GM18858 (cell line): ENCODE measurements around the gene PJA2.
"Not testable (repeated sequence)": the region's sequence is repeated elsewhere in the genome, so short reads cannot be mapped to it uniquely, and the experiment has no call there.

Experiments used
- ATAC-seq: cut with Tn5 transposase; IDR thresholded peaks from one replicate; pipeline ENCODE4 v1.9.1; 2021; ENCODE audit not compliant: unreplicated experiment

Gene PJA2

GRCh38 chr5:109309326-109310063, 100.3 kb downstream of the PJA2 start:
- no peak for ATAC-seq

DNA sequence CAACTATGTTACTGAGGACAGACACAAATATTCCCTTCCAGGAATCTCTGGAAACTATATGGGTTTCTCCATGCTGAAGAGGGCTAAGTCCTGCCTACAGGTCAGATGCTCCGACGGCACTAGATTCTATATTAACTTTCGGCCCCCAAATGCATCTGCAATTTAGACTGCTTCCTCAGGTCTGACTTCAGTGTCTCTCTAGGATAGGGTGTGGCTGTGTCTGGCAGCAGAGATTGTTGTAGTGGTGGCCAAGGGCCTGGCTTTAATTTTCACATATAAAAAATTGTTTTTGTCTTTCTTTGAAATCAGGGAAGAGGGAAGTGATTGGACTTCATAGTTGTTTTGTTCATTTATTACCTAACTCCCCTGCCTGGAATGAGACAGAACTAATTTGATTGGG, 101.8 kb downstream of the PJA2 start:
- no peak for ATAC-seq

DNA sequence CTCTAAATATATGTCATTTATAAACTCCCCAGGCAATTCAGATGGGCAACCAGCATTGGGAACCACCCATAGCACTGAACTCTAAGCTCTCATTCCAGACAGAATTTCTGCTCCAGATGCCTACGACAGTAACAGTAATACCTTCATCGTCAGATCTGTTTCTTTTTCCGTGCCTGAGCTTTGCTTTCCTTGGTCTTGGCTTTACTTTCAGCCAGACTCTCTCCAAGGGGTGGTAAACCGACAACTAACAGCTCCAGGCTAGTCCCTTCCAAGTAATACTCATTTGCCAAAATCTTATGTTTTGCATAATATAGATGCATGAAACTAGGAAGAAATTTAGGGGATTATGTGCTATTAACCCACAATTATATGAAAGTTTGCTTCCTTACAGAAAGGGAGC, 102.3 kb downstream of the PJA2 start:
- ATAC-seq, result no peak

GRCh38 chr5:109305352-109305751, 104.4 kb downstream of the PJA2 start:
- ATAC-seq, result no peak

GRCh38 chr5:109304309-109304708, 105.5 kb downstream of the PJA2 start:
- no peak for ATAC-seq

DNA sequence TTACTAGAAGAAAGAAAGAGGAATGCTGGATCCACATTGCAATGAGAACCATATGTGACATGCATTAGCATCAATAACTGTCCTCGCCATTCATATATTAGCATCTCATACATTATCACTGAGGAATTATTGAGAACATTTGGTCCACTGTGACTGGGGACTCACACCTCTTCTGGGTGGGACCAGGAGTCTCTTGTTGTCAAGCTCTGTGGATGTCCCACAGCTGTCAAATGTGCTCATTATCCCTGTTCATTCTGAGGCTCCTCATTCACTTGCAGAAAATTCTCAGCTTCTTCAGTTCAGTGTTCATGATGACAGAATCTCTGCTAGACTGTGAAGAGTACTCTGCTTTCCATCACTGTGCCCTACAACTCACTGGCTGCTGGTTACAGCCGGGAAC, 109.4 kb downstream of the PJA2 start:
- ATAC-seq, result no peak

DNA sequence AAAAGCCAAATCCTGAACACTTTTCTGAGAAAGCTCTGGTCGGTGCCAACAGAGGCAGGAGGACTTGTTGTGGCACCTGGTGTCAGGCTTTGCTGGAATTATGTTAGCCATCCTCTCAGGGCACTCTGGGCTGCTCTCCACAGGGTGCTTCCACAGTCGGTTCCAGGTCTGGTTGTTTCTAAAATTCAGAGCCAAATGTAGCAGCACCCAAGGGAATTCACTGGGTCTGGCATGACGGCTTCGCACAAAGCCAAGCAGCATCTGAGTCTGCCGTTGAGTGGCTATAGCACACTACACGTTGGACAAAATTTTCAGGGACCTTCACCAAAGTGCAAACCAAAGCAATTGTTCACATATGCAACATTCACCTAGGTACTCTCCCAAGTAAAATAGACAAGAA, 110.2 kb downstream of the PJA2 start:
- no peak for ATAC-seq

- ATAC-seq, result no peak
These were observed 111.0 kb downstream of the PJA2 start for GRCh38 chr5:109298794-109299193.

DNA sequence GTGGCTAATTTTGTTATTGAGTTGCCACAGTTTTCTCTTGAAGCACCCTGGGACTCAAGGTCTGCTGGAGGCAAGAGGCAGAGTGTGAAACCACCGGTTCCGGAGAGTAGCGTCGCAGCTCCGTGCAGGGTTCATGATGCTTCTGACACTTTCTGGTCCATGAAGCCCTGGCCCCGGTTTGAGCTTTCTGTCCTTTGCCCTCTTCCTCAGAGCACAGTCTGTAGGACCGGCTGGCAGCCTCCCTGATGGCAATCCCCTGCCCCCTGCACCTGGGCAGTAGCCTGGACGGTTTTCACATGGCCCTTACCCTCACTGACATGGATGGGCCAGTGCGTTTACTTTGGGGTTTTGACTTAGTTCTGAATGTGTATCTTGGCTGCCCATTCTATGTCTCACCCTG, 111.9 kb downstream of the PJA2 start:
- ATAC-seq, result no peak

DNA sequence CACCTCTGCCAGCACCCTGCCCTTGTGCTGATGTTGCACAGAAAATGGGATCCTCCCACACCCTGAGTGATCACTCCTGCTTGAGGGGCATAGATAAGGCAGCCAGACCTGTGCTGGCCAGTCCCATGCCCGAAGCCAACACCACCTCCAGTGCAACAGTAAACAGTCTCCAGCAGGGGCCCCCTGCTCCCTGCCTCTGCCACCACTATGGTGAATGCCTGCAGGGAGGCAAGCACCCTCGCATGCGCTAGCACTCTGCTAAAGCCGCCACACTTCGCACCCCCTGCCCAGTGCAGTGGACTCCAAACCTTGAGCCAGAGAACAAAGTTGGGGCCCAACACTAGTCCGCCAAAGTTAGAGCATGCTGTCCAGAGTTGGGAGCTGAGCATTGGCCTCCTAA, 118.7 kb downstream of the PJA2 start:
- ATAC-seq, result no peak

GRCh38 chr5:109290231-109290630, 119.5 kb downstream of the PJA2 start:
- no peak for ATAC-seq

DNA sequence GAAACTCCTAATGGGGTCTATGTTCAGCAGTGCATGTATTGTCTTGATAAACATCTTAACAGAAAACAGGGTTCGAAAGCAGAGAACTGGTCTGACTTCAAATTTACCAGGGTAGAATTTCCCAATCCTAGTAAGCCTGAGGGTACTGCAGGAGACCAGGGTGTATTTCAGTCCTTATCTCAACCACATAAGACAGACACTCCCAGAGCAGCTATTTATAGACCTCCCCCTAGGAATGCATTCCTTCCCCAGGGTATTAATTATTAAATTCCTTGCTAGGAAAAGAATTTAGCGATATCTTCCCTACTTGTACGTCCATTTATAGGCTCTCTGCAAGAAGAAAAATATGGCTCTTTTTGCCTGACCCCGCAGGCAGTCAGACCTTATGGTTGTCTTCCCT, 123.1 kb downstream of the PJA2 start:
- ATAC-seq, result not testable (repeated sequence)
